Testis (tissue), 3 donors: ENCODE data around the gene ZSCAN30. TPM values are rescaled to one million over a fixed set of nuclear protein-coding genes. Genes with fewer than 3 reads are reported as not detected.

Experiments
- DNase-seq: peaks from one replicate; pipeline ENCODE4 v3.0.0-alpha.2; 2019
- H3K27ac ChIP-seq, 2 donors: fragments of 200-600 bp; sonication (generic); one replicate each; pipeline ENCODE4 v1.5.1; 2019
- H3K27me3 ChIP-seq: fragments of 200-600 bp; sonication (generic); one replicate; pipeline ENCODE4 v1.5.1; 2019
- H3K36me3 ChIP-seq: fragments of 200-600 bp; sonication (generic); one replicate; pipeline ENCODE4 v1.5.1; 2017; ENCODE audit warnings: low read depth; ENCODE audit errors: missing control alignments
- H3K4me1 ChIP-seq: fragments of 200-600 bp; sonication (generic); one replicate; pipeline ENCODE4 v1.5.1; 2019
- H3K4me3 ChIP-seq, 2 donors: fragments of 200-600 bp; sonication (generic); one replicate each; pipeline ENCODE4 v1.5.1; 2017 to 2019
- H3K9me3 ChIP-seq: fragments of 200-600 bp; sonication (generic); one replicate; pipeline ENCODE4 v1.5.1; 2017
- POLR2A ChIP-seq: fragments of 450-650 bp; IDR thresholded peaks from one replicate; pipeline ENCODE4 v1.6.1; 2017; ENCODE audit warnings: antibody characterized with exemption, mild to moderate bottlenecking, moderate library complexity
- WGBS, 2 donors: methylation state at CpG; one replicate each; pipeline ENCODE4 v1.1.5; 2018; 5-methylcytosine and 5-hydroxymethylcytosine counted together
- intact Hi-C: fragments of 100-400 bp; cut with DNase I; formaldehyde crosslinking; loops from one replicate; pipeline ENCODE4 v1.15.1; 2023; ENCODE audit warnings: low total_unique reads
- polyA plus RNA-seq: library from polyadenylated mRNA; stranded (reverse); fragments of 350-450 nt; fragmentation: Illumina TruSeq; extraction: RNeasy Lipid Tissue Mini Kit (QIAGEN cat#74804); gene quantifications from one replicate; pipeline ENCODE4 v1.2.3, GENCODE V29; 2014; ENCODE audit warnings: low read depth, low replicate concordance; ENCODE audit not compliant: insufficient read depth
- total RNA-seq, 2 donors: library from RNA; depleted of rRNA; stranded (reverse); fragments of >200 nt; gene quantifications; one replicate each; pipeline ENCODE4 v1.2.3, GENCODE V29; 2016
- TF ChIP-seq, protein P1 (sequence below), 3 experiments: fragments of 450-650 bp in 2 of 3; fragments of 200-600 bp in 1 of 3; sonication (generic) in 1 of 3; IDR thresholded peaks; one replicate each; pipeline ENCODE4 v1.5.1; 2016 to 2019; ENCODE audit warnings: antibody characterized with exemption in 3 of 3, mild to moderate bottlenecking in 2 of 3, moderate library complexity in 1 of 3

The ZSCAN30 gene
- total and polyA plus RNA-seq, 3 donors from 2014 or later = 15.9 to 31.5 (median 24.5) TPM

DNA sequence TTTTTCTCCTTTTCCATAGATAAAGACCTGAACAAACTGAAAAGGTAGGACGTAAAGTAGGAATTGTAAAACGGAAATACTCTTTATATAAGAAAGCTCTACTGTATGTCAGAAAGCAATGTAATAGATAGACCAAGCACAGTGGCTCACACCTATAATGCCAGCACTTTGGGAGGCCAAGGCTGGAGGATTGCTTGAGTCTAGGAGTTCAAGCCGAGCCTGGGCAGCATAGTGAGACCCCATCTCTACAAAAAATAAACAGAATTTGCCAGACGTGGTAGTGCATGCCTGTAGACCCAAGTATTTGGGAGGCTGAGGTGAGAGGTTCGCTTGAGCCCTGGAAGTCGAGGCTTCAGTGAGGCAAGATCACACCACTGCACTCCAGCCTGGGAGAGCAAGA is 41.6 kb downstream of the ZSCAN30 start:
- 90 to 93% methylated on average over 6 of the region's 6 CpGs for WGBS, 2 donors
- intact Hi-C loops = no loop called here

GRCh38 chr18:35247412-35248249 is 42.4 kb downstream of the ZSCAN30 start:
- no peak overlapping the region for H3K4me3 ChIP-seq
- WGBS, 2 donors = 95 to 97% methylated on average over 14 of the region's 14 CpGs
- no peak overlapping the region for H3K27ac ChIP-seq
- no peaks in the 10 kb centered on the region for H3K36me3 ChIP-seq
- DNase-seq = no peak
- no peaks in the 10 kb centered on the region for H3K27me3 ChIP-seq
- intact Hi-C loops = no loop called here
- TF ChIP-seq, protein P1, sequence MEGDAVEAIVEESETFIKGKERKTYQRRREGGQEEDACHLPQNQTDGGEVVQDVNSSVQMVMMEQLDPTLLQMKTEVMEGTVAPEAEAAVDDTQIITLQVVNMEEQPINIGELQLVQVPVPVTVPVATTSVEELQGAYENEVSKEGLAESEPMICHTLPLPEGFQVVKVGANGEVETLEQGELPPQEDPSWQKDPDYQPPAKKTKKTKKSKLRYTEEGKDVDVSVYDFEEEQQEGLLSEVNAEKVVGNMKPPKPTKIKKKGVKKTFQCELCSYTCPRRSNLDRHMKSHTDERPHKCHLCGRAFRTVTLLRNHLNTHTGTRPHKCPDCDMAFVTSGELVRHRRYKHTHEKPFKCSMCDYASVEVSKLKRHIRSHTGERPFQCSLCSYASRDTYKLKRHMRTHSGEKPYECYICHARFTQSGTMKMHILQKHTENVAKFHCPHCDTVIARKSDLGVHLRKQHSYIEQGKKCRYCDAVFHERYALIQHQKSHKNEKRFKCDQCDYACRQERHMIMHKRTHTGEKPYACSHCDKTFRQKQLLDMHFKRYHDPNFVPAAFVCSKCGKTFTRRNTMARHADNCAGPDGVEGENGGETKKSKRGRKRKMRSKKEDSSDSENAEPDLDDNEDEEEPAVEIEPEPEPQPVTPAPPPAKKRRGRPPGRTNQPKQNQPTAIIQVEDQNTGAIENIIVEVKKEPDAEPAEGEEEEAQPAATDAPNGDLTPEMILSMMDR (IDR thresholded peaks at IDR 0.05) = no peak
- TF ChIP-seq POLR2A = no peak
- H3K9me3 ChIP-seq = no peaks in the 10 kb centered on the region
- no peaks in the 10 kb centered on the region for H3K4me1 ChIP-seq

More for the DNA sequence above, 41.6 kb downstream of the ZSCAN30 start:
- Histone ChIP-seq H3K4me3 (no peak overlapping the region), H3K27ac (no peak overlapping the region), H3K4me1 (no peaks in the 10 kb centered on the region), H3K27me3 (no peaks in the 10 kb centered on the region), H3K36me3 (no peaks in the 10 kb centered on the region), H3K9me3 (no peaks in the 10 kb centered on the region)
- TF ChIP-seq POLR2A = no peak
- TF ChIP-seq, protein P1 (IDR thresholded peaks at IDR 0.05) = no peak
- no peak for DNase-seq

- Histone ChIP-seq H3K4me1 (peaks cover 8% of the 10 kb centered on the region), H3K27ac (no peak overlapping the region), H3K9me3 (no peaks in the 10 kb centered on the region), H3K27me3 (no peaks in the 10 kb centered on the region), H3K36me3 (no peaks in the 10 kb centered on the region), H3K4me3 (no peak overlapping the region)
- no peak for DNase-seq
- TF ChIP-seq, protein P1 (IDR thresholded peaks at IDR 0.05) = no peak
- TF ChIP-seq POLR2A = no peak
- intact Hi-C loops = no loop called here
Measured at GRCh38 chr18:35246831-35247230, 43.2 kb downstream of the ZSCAN30 start.

- Histone ChIP-seq H3K4me3 (no peak overlapping the region), H3K36me3 (no peaks in the 10 kb centered on the region), H3K27ac (no peak overlapping the region), H3K27me3 (no peaks in the 10 kb centered on the region), H3K4me1 (peaks cover 9% of the 10 kb centered on the region), H3K9me3 (no peaks in the 10 kb centered on the region)
- 95 to 96% methylated on average over 4 of the region's 4 CpGs for WGBS, 2 donors
- TF ChIP-seq, protein P1 (IDR thresholded peaks at IDR 0.05) = no peak
- TF ChIP-seq POLR2A = no peak
- no peak for DNase-seq
- intact Hi-C loops = no loop called here
Measured at GRCh38 chr18:35245719-35246317, 44.2 kb downstream of the ZSCAN30 start.
